HG03025 (cell line): ENCODE results near the gene TFAM.
"Not testable (repeated sequence)": the region's sequence is repeated elsewhere in the genome, so short reads cannot be mapped to it uniquely, and the experiment has no call there.

Source experiments
- ATAC-seq: cut with Tn5 transposase; IDR thresholded peaks from one replicate; pipeline ENCODE4 v1.9.1; 2021; ENCODE audit warnings: mild to moderate bottlenecking, moderate library complexity; ENCODE audit not compliant: unreplicated experiment, low FRiP score

TFAM gene

DNA sequence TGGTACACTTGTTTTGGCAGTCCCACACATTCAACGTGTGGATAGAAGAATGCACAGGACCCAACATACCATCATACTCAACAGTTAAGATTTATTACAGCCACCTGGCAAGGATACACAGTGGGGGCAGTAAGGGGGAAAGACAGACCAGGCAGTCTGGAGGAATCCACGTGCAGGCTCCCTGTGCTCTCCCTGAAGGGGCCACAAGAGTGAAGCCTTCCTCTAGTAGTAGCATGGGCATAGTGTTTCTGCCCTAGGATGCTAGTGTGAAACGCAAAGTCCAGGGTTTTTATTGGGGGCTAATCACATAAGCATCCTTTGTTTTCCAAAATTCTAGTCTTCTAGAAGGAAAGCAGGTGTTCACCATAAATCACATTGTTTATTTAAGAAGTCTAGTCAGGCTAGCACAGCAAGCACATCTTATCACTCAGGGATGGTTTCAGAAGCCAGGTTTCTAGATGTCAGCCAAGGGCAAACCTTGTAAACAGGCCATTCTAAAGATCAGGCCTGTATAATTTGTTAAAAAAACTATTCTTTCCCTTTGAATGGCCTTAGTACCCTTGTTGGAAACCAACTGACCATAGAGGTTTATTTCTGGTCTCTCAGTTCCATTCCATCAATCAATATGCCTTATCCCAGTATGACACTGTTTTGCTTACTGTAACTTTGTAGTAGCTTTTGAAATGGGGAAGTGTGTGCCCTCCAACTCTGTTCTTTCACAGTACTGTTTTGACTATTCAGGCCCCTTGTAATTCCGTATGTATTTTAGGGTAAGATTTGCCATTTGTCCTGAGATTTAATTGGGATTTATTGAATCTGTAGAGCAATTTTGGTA lies 12.4 kb upstream of the TFAM start:
- peak; percentile 74 for ATAC-seq

DNA sequence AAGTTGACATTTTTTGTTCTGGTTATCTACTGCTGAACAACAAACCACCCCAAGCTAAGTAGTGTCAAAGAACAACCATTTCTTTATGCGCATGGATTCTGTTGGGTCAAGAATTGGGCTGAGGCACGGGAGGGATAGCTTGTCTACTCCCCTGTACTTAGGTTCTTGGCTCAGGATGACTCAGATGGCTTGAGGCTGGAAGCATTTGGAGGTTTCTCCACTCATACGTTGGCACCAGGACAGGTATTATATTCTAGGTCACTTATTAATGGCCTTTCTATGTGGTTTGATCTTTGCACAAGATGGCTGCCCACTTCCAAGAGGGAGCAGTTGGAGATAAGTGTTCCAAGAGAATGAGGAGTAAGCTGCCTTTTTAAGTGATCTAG lies 11.8 kb upstream of the TFAM start:
- ATAC-seq = no peak

DNA sequence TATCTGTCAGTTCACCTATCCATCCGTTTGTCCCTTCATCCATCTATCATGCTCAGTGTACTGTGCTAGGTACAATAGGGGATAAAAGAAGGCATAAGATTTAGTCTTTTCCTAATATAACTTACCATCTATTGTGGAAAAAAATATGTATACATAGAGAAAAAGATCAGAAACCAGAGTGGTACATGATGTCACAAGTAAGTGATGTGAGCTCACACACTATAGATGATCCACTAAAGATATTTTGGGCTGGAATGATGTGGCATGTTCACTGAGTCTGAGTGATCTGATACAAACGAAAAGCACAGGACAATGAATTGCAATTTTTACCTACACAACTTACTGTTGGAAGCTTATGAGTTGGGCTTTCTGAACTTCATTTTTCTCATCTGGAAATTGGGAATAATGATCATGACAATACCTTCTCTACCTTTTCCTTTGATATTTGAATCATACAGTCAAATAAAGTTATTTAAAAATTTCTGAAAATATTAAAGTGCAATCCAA lies 2.7 kb upstream of the TFAM start:
- no peak for ATAC-seq

DNA sequence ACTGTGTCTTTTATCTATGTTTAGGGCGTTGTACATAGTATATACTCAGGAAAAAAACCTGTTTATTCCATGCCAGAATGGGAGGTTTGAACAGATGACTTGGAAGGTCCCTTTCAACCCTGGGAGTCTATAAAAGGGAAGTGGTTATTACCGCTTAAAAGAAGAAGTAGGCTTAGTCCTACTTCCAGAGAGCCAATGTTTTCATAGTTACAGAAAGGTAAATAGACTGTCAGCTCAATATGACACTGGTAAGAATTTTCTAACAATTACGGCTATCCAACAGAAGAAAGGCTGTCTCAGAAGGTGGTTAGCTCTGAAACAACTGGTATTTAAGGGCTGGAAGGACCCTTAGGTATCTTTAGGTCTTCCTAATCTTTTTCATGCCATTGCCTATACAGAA lies 1.1 kb upstream of the TFAM start:
- peak; percentile 58 for ATAC-seq

DNA sequence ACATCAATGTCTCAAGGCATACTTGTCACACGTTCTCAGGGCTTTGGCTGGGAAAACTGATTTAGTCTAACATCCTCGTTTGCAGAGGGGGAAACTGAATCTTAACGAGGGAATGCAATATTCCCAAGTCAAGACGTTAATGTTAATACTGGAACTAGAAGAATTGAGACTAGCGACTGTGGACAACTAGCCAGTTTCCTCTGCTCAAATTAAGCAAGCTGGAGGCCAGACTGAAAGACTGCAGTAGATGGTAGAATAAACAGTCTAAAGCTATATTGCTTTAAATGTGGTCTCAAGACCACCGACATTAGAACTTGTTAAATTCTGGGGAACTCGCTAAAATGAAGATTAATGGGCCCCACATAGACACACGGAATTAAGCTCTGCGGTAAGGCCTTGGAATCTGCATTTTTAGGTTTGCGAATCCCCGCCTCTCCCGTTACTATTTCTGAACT lies 639 bp upstream of the TFAM start:
- ATAC-seq = no peak

DNA sequence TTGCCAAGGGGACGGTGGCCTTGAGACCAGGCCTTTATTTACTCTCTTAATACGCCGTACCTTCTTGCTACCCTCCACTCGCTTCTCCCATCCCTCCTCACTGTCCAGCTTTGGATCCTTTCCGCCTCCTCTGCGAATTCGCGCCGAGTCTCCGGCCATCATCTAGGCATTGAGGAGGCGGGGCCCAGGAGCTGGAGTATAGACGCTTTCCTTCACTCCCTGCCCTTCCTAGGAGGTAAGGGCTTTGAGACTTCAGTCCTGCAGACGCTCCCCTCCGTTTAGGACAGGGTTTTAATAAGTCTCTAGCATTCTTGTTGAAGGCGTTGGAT lies 538 bp downstream of the TFAM start:
- peak; percentile 6 for ATAC-seq

DNA sequence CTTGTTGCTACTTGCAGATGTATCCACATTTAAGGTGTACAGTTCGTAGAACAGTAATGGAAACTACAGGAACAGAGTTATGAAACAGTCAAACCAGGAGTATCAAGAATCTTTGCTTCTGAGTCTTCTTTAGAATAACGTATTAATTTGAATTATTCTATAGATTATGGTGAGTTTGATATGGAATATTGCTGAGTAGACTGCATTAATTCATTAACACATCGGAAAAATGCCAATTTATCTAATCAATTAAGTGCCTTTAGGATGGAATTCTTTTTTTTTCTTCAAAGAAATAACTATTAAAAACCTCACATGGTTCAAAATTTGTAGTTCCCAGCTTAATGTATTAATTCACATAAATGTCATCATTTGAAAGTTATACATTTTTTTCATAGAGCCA lies 3.8 kb downstream of the TFAM start:
- ATAC-seq = no peak

DNA sequence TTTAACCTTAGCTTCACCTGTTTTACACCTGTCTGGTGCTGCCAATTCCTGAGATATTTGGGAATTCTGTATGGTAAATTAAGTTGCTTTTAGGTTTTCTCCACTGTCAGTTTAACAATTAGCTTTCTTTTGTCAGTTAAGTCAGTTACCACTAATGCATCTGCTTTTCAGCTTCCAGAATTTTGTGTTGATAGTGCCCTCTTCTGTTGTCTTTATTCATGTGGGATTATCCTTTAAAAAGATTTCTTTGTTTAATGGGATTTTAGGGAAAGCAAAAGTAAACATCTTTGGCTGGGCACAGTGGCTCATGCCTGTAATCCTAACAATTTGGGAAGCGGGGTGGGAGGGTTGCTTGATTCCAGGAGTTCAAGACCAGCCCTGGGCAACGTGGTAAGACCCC lies 8.1 kb downstream of the TFAM start:
- ATAC-seq = no peak

DNA sequence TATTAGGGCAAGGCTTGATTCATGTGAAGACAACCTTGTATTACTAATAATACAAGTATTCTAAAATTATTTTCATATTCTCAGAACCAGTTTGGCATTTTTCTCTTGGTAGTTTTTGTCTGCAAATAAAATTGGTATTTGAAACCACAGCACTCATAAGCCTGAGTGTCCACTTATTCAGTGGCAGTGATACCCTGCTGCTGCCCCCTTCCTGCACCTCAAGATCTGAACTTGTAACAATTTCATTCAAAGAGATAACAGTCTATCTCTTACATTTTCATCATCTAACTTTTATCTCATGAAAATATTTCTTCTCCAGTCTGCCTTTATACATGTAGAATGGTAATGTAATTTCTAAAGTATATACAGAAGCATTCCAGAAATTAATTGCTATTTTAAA lies 9.3 kb downstream of the TFAM start:
- no peak for ATAC-seq

DNA sequence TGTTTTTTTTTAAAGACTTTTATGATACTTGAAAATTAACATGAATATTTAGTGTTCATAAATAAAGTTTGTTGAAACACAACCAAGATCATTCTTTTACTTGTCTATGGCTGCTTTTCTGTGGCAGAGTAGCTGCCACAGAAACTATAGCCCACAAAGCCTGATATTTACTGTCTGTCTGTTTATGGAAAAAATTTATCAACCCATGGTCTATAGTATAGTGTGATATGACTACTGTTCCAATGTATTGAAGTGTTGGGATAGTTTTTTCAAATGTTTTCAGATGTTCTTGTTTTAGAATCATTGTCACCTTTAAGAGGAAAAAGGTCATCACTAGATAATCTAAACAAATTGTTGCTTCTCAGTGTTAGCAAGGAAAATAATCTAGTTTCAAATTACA lies 10.8 kb downstream of the TFAM start:
- ATAC-seq = no peak

DNA sequence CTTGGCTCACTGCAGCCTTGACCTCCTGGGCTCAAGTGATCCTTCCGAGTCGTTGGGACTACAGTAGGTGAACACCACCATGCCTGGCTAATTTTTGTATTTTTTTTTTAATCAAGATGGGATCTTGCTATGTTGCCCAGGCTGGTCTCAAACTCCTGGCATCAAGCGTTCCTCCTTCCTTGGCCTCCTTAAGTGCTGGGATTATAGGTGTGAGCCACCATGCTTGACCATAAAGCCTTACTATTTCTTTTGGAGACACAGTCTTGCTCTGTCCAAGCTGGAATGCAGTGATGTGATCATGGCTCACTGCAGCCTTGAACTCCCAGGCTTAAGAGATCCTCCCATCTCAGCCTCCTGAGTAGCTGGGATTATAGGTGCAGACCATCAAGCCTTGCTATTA lies 12.6 kb downstream of the TFAM start:
- ATAC-seq = no peak

DNA sequence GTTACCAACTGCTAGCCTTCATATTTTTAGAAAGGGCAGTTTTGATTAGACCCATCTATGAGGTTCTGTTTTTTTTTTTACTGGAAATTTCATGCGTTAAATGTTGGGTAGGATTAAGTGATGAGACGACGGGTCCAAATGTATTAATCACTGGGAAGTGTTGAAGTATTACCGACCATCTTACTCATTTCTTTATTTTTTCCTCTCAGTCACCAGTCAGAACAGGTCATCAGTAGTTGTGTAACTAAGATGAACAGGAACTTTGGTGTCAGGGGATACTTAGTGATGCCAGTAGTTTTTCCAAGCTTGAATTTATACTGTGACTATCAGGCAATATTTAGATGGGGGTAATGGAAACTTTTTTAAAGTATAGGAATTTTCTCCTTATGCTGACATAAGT lies 14.2 kb downstream of the TFAM start:
- ATAC-seq = no peak

DNA sequence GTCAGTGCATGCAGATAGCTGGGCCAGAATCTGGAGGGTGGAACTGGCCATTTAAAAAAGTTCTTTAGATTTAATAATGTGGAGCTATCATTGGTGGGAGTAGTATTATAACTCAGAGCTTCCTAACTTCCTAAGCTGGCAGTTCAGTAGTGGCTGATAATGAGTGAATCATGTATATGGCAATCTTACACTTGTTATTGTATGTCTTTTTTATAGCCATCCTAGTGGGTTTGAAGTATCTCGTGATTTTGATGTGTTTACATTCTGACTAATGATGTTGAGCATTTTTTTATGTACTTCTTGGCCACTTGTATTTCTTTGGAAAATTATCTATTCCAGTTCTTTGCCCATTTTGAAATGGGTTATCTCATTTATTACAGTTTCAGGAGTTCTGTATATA lies 15.4 kb downstream of the TFAM start:
- ATAC-seq = no peak

DNA sequence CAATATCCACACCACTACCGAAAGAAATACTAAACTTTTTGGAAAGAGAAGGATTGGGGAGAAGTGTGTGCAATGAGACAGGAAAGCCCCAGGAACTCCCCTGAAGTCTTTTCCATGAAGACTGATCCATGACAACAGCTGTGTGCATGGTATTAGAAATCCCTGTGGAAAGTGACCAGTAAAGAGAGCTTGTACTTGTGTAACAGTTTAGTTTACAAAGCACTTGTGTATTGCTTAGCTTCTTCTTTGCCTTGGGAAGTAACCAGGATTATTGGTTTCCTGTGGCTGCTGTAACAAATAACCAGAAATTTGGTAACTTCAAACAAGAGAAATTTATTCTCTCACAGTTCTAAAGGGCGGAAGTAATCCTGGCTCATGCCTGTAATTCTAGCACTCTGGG lies 18.8 kb downstream of the TFAM start:
- no peak for ATAC-seq

DNA sequence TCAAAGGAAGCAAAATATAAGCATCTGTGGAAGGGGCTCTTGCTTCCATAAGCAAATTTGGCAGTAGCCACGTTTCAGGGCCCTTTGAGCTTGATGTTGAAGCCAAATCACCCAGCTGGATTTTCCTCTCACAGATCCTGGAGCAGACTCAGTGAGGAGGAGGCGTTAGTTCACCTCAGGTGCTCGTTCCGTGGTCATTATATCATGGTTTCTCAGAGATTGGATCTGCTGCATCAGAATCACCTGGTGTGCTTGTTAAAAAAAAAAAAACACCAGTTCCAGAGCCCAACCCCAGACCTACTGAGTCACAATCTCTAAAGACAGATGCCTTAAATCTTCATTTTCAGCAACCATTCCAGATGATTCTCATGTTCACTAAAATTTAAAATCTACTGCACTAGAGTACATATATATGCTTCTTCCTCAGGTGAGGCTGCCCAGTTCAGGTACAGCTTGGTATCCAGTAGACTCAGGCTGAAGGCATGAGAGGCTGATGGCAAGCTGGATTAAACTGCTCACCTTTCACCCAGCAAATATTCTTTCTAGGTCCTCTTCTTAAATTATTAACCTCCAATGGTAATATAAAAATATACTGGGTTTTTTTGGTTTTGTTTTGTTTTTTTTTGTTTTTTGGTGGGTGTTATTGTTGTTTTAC lies 24.9 kb downstream of the TFAM start:
- no peak for ATAC-seq

DNA sequence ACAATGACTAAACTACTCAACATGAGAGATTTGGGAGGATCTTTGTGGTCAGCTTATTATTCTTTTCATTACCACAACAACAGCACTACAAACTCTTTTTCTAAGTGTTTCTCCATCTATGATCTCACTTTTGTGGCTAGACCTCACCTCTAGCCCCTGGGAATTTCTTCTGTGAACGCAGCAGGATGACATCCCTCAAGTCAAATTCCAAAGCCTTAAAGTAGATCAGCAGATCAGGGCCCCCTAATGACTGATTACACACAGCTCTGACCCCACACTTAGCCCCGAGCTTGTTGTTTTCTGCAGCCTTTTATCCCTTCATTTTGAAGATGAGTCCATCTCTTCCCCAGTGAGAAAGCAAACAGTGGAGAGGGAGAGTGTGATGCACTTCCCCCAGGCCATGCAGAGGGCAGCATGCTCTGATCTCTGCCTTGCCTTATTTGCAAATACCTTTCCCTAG lies 27.3 kb downstream of the TFAM start:
- ATAC-seq = no peak

DNA sequence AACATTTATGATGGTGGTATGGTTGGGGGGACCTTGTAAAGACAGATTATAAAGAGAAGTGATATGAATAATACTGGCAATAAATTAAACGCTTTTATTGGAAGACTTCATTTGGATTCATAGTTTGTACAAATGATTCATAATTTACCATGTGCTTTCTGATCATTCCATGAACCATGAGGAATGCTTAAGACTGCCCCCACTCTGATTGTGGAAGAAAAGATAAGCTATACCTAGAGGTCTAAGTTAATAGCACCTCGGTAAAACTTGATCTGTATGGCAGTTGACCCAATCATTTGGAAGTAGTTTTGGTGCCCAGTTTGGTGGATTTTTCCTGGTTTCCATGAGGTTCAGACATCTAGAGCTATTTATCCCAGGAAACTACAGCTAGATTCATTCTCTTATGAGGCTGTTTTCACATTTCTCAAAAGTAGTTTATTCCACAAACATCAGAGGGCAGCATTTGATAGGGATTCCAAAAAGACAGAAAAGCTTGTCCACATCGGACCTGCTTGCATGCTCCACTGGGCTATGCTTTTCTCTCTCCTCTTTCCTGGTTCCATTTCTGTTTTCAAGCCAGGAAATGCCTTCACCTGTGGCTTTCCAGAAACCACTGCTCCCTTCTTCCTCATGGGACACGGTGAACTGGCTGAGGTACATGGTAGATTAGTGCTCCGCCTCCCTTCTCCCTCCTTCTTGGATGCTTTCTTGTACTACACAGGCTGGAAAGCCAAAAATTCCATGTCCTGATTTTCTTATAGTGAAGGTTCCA lies 29.2 kb downstream of the TFAM start:
- no peak for ATAC-seq

DNA sequence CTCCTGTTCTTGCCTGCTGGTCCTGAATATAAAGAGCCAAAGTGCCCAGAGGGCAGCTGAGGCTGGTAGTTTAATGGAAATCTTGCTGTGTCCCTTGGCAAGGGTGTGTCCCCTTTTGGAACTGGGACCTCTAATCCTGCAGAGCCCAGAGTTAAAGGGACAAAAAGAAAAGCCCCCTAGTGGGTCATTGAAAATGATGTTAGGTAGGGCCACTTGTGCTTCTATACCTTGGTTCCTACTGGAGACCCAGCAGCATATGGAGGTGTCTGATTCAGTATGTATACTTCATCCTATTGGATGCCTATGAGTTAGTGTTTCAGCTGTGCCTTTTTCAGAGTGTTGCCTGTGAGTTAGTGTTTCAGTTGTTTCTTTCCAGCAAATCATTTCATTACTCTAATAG lies 30.5 kb downstream of the TFAM start:
- ATAC-seq = no peak

DNA sequence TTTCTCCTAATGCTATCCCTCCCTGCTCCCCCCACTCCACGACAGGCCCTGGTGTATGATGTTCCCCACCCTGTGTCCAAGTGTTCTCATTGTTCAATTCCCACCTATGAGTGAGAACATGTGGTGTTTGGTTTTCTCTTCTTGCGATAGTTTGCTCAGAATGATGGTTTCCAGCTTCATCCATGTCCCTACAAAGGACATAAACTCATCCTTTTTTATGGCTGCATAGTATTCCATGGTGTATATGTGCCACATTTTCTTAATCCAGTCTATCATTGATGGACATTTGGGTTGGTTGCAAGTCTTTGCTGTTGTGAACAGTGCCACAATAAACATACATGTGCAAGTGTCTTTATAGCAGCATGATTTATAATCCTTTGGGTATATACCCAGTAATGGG lies 32.7 kb downstream of the TFAM start:
- not testable (repeated sequence) for ATAC-seq

DNA sequence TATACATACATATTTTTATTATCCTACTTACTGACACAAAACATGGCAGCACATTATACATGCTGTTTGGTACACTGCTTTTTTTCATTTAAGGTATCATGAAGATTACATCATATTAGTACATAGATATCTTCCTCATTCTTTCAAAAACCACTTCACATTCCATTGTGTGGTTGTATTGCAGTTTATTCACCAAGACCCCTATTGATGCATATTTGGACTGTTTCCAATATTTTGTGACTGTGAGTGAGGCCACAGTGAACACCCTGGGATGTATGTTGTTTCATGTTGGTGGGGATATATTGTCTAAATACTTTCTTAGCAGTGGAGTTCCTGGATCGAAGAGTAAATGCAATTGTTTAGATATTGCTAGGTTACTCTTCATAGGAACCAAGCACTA lies 39.0 kb downstream of the TFAM start:
- no peak for ATAC-seq

DNA sequence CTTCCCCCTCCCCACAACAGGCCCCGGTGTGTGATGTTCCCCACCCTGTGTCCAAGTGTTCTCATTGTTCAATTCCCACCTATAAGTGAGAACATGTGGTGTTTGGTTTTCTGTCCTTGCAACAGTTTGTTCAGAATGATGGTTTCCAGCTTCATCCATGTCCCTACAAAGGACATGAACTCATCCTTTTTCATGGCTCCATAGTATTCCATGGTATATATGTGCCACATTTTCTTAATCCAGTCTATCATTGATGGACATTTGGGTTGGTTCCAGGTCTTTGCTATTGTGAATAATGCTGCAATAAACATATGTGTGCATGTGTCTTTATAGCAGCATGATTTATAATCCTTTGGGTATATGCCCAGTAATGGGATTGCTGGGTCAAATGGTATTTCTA lies 43.2 kb downstream of the TFAM start:
- not testable (repeated sequence) for ATAC-seq
